Muscle of back (tissue), 11 donors: ENCODE data around the gene CRB1. TPM values are rescaled to one million over a fixed set of nuclear protein-coding genes. Genes with fewer than 3 reads are reported as not detected.
A peak's percentile ranks its signal among the peaks of the same experiment; 100 is the strongest.

Experiments used
- DNase-seq, 3 donors: peaks; one replicate each; pipeline versions ENCODE4 v3.0.0 to v3.0.0-alpha.2; 2013
- polyA plus RNA-seq, 10 donors: library from polyadenylated mRNA; unstranded; fragments of 120-200 nt; gene quantifications; one replicate each; pipeline ENCODE4 v1.2.1, GENCODE V29; 2013; ENCODE audit not compliant: insufficient read length in 10 of 10

CRB1 gene
- polyA plus RNA-seq, 10 donors = 0.16 to 0.64 (median 0.35) TPM

GRCh38 chr1:197343663-197344273 is 75.7 kb downstream of the CRB1 start:
- no peak for DNase-seq

GRCh38 chr1:197351821-197352440 is 83.9 kb downstream of the CRB1 start:
- DNase-seq = no peak

GRCh38 chr1:197355248-197355995 is 87.4 kb downstream of the CRB1 start:
- no peak for DNase-seq

- DNase-seq = peak; percentile 7 to 42 (median 14)
These were observed 88.9 kb downstream of the CRB1 start for GRCh38 chr1:197356723-197357533.

- no peak for DNase-seq
These were observed 90.9 kb downstream of the CRB1 start for GRCh38 chr1:197358959-197359358.

GRCh38 chr1:197360068-197360467 is 92.0 kb downstream of the CRB1 start:
- peak in 1 of 3 donors; percentile 33 for DNase-seq

GRCh38 chr1:197362871-197363270 is 94.8 kb downstream of the CRB1 start:
- no peak for DNase-seq

GRCh38 chr1:197363855-197364254 is 95.8 kb downstream of the CRB1 start:
- no peak for DNase-seq

GRCh38 chr1:197366996-197367395 is 98.9 kb downstream of the CRB1 start:
- DNase-seq = peak in 1 of 3 donors; percentile 35

- DNase-seq = peak in 1 of 3 donors; percentile 32
These were observed 99.6 kb downstream of the CRB1 start for GRCh38 chr1:197367627-197368026.

- DNase-seq = no peak
These were observed 106.4 kb downstream of the CRB1 start for GRCh38 chr1:197374428-197374827.

GRCh38 chr1:197384471-197384870 is 116.4 kb downstream of the CRB1 start:
- no peak for DNase-seq

- no peak for DNase-seq
These were observed 120.7 kb downstream of the CRB1 start for GRCh38 chr1:197388801-197389200.

GRCh38 chr1:197390856-197391255 is 122.8 kb downstream of the CRB1 start:
- DNase-seq = no peak

GRCh38 chr1:197391303-197392226 is 123.5 kb downstream of the CRB1 start:
- DNase-seq = no peak

GRCh38 chr1:197392541-197392940 is 124.5 kb downstream of the CRB1 start:
- DNase-seq = no peak

GRCh38 chr1:197393105-197393504 is 125.1 kb downstream of the CRB1 start:
- DNase-seq = no peak

- no peak for DNase-seq
These were observed 125.7 kb downstream of the CRB1 start for GRCh38 chr1:197393772-197394171.

GRCh38 chr1:197394831-197395608 is 127.0 kb downstream of the CRB1 start:
- no peak for DNase-seq

GRCh38 chr1:197397895-197398294 is 129.8 kb downstream of the CRB1 start:
- DNase-seq = no peak
